SU-DHL-6 (cell line): ENCODE data around the gene SLC9A7.

ENCODE experiments used
- EZH2phosphoT487 ChIP-seq: fragments of 200-600 bp; sonication (generic), shearing (Covaris generic); conservative IDR thresholded peaks from 2 replicates; pipeline ENCODE4 v1.6.1; 2018; ENCODE audit warnings: mild to moderate bottlenecking, antibody characterized with exemption, low read length, moderate library complexity, mixed read lengths
- TF ChIP-seq, protein P1 (sequence below): fragments of 200-600 bp; sonication (generic); IDR thresholded peaks from one replicate; pipeline ENCODE4 v1.5.1; 2017; ENCODE audit warnings: antibody characterized with exemption, mild to moderate bottlenecking, low read length, moderate library complexity; ENCODE audit not compliant: insufficient read depth, poor library complexity, severe bottlenecking

DNA sequence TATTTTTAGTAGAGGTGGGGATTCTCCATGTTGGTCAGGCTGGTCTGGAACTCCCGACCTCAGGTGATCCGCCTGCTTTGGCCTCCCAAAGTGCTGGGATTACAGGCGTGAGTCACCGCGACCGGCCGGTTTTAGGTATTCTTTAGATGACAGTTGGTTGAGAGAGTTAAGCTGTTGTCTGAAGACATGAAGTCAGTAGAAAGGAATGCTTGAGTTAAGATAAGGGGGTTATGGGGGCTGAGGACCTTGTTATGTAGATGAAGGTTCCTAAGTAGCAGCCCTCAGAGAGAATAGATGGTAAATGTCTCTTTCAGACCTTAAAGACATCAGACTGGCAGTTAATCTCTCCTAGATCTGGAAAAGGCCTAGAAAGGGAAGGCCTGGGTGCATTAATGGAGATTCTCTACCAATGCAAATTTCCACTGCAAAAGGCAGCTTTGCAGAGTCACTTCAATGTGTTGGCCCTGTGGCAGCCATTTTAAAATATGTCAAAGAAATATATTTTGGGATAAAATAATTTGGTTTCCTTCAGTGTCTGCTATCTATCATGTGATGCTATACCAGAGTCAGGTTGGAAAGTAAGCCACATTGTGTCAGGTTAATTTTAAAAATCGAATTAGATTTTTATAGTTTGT is 207.3 kb downstream of the SLC9A7 start:
- TF ChIP-seq, protein P1, sequence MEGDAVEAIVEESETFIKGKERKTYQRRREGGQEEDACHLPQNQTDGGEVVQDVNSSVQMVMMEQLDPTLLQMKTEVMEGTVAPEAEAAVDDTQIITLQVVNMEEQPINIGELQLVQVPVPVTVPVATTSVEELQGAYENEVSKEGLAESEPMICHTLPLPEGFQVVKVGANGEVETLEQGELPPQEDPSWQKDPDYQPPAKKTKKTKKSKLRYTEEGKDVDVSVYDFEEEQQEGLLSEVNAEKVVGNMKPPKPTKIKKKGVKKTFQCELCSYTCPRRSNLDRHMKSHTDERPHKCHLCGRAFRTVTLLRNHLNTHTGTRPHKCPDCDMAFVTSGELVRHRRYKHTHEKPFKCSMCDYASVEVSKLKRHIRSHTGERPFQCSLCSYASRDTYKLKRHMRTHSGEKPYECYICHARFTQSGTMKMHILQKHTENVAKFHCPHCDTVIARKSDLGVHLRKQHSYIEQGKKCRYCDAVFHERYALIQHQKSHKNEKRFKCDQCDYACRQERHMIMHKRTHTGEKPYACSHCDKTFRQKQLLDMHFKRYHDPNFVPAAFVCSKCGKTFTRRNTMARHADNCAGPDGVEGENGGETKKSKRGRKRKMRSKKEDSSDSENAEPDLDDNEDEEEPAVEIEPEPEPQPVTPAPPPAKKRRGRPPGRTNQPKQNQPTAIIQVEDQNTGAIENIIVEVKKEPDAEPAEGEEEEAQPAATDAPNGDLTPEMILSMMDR: no peak
- TF ChIP-seq EZH2phosphoT487: no peak
